Effector memory CD8-positive, alpha-beta T cell (primary cell): ENCODE measurements around the gene APOM.

Source experiments
- ATAC-seq: fragments of 150-1000 bp; cut with Tn5 transposase; replicated peaks from 2 replicates; pipeline ENCODE4 v1.10.0; 2021; ENCODE audit warnings: mild to moderate bottlenecking, moderate library complexity
- DNase-seq, 3 experiments: peaks; one replicate each; pipeline ENCODE4 v3.0.0; 2021
- H3K27ac Mint-ChIP-seq, 2 donors: one replicate each; pipeline ENCODE4 v1.8.0; 2022; ENCODE audit warnings: mild to moderate bottlenecking in 2 of 2, mixed read lengths in 2 of 2, moderate library complexity in 2 of 2
- H3K27me3 Mint-ChIP-seq, 2 donors: one replicate each; pipeline ENCODE4 v1.8.0; 2022; ENCODE audit warnings: mixed read lengths in 2 of 2
- H3K36me3 Mint-ChIP-seq: one replicate; pipeline ENCODE4 v1.8.0; 2022; ENCODE audit warnings: mild to moderate bottlenecking, moderate library complexity, mixed read lengths; ENCODE audit not compliant: insufficient read depth
- H3K4me1 Mint-ChIP-seq, 2 donors: one replicate each; pipeline ENCODE4 v1.8.0; 2022; ENCODE audit warnings: low read depth in 2 of 2, mixed read lengths in 2 of 2
- H3K4me3 Mint-ChIP-seq, 2 donors: one replicate each; pipeline ENCODE4 v1.8.0; 2022; ENCODE audit warnings: mild to moderate bottlenecking in 2 of 2, mixed read lengths in 2 of 2, moderate library complexity in 2 of 2
- H3K9me3 Mint-ChIP-seq, 2 donors: one replicate each; pipeline ENCODE4 v1.8.0; 2022; ENCODE audit warnings: mixed read lengths in 2 of 2

The APOM gene

DNA sequence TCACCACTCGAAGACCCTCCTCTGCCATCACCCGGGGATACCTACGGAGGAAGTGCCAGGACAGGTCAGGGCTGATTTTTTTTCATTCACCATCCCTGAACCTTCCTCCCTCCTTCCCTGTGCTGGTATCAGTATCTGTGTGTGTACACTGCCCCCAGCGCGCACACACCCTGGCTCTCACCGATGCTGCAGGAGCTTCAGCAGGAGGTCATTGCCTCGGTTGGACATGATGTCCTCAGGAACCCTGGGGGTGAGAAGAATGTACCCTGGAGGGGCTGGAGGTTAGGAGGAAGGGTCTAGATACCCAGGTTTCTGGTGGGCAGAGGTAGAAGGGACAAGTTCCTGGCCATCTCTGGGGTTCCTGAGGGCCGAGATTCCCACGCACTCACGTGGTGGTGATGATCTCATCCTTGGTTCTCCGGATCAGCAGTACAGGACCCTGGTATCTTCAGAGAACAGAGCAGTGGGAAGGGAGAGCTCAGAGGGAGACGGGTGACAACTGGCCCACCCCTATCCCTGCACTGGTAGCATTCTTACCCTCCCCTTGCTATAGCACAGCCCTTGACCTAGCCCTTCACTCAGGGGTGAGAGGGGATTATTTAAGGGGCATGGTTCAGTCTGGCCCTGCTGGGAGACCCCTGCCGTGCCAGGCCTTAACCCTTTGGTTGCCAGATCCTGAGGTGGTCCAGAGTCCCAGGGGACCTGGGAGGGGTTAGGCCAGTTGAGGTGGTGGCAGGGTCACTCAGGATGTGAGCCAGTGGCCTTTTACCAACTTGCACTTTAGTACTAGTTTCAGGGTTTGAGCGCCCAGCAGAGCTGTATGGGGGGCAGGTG lies 32.4 kb downstream of the APOM start:
- DNase-seq (no peak), ATAC-seq (no peak)
- Mint-ChIP-seq H3K27ac (no peak overlapping the region), H3K4me1 (peaks cover 0 to 2% of the 10 kb centered on the region in 2 donors), H3K9me3 (no peaks in the 10 kb centered on the region), H3K4me3 (no peak overlapping the region), H3K27me3 (no peaks in the 10 kb centered on the region), H3K36me3 (peaks cover 49% of the 10 kb centered on the region)

DNA sequence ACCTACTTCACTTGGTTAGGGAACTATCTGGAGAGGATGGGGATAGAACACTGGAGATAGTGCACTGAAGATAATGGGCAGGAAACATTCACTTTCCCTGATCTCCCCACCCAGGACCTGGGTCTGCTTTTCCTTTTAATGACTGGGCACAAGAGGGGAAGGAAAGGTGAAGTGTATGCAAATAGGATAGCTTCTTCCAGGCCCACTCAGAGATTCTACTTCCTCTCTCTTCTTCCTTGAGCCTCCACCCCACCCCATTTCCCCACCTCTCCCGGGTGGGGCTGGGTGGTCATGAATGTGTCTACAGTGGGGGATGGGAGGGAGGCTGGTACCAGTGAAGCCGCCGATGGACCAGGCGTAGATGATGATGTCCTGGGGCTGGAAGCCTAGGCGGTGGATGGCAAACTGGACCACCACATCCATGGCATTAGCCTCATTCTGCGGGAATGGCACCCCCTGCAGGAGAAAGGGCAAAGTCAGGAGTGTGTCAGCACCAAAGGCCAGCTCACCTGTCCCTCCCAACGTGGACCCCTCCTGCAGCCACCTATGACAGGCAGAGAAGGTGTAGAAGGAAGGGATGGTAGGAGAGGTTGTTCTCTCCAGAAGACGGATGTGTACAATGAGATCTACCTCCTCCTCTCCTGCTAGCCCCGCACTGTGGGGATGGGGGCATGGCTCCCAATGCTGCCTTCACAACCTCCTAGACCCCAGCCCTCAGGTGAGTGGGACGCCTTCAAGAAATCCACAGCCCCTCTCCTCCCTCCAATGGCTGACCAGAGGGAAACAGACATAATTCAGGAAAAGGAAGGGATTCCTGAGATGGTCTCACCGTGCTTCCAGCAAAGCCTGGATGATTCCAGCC lies 33.8 kb downstream of the APOM start:
- Mint-ChIP-seq H3K4me1 (peaks cover 0 to 2% of the 10 kb centered on the region in 2 donors), H3K27ac (peak overlapping the region in 1 of 2 donors; percentile 85), H3K27me3 (no peaks in the 10 kb centered on the region), H3K4me3 (no peak overlapping the region), H3K9me3 (no peaks in the 10 kb centered on the region), H3K36me3 (peaks cover 58% of the 10 kb centered on the region)
- no peak for ATAC-seq
- no peak for DNase-seq

DNA sequence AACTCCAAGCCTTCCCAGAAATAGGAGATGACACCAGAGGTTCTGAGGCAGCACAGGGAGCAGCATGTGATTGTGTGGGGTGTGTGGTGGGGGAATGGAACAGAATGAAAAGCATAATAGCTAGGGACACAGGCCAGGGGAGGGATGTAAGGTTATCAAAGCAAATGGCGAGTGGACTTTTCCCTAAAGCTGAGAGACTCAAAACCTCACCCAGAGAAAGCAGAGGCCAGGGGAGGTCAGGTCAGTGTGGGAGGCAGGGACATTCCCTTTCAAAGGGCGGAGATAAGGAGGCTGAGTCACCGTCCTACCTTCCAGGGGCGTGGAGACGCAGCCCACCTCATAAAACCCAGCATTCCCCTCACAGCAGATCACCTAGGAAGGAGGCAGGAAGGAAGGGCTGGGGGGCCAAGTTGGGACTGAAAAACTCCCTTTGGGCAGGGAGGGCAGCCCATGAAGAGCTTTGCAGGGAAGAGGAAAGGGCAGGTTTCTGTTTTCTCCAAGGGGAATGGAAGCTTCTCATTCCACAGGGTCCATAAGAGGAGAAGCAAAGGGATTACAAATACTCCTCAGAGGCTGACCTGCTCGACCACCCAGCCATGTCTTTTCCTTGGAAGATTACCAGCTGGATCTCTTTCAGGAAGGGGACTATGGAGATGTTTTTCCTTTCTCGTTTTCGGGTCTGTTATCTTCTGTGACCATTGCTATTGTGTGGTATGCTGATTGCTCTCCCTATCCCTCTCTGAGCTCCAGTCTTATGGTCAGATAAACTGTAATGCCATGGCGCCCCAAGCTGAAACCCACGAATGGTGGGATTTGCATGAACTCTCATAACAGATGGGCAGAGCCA lies 34.8 kb downstream of the APOM start:
- peak overlapping the region in 1 of 2 donors; percentile 85 for H3K27ac Mint-ChIP-seq
- peaks cover 58% of the 10 kb centered on the region for H3K36me3 Mint-ChIP-seq
- H3K4me1 Mint-ChIP-seq, result peaks cover 0 to 2% of the 10 kb centered on the region in 2 donors
- H3K9me3 Mint-ChIP-seq, result no peaks in the 10 kb centered on the region
- DNase-seq (no peak), ATAC-seq (no peak)
- H3K27me3 Mint-ChIP-seq, result no peaks in the 10 kb centered on the region
- H3K4me3 Mint-ChIP-seq, result no peak overlapping the region

DNA sequence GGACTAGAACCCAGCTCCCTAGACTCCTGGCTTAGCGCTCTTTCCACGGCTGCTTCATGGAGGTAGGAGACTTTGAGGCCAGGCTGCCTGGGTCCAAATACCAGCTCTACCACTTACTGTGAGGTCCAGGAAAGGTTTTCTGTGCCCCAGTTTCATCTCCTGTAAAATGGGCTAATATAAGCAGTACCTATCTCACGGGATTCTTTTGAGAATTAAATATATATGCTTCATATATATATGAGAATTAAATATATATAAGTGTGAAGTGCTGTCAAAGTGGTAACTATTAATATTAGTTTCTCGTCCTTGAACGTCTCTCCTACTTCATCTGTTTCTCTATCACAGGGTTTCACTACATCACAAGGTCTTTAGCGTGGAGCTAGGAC lies 35.4 kb downstream of the APOM start:
- no peaks in the 10 kb centered on the region for H3K27me3 Mint-ChIP-seq

DNA sequence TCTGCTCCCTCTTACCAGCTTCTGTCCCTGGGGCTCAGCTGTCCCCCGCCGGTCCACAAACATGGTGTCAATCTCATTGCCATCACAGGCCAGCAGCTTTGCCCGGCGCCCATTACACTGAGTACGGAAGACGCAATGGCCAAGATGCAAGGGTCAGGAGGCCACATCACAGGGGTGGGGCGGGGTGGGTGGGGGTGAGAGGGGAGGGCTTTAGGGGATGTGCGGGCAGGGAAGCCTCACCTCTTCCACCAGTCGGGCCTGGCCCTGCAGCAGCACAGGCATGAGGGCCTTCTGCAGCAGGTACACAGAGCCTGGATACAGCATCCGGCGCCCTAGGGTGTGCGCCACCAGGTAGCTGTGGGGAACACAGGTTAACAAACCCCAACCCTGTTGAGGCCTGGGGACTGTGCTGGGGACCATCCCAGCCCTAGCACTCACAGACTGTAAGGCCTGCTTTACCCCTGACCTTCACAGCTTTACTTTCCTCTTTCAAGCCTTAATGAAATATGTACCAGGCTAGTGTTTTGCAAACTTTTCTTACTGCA lies 35.9 kb downstream of the APOM start:
- DNase-seq (no peak), ATAC-seq (no peak)
- Mint-ChIP-seq H3K4me1 (peaks cover 0 to 2% of the 10 kb centered on the region in 2 donors), H3K27ac (no peak overlapping the region), H3K27me3 (no peaks in the 10 kb centered on the region), H3K4me3 (no peak overlapping the region), H3K36me3 (peaks cover 68% of the 10 kb centered on the region), H3K9me3 (no peaks in the 10 kb centered on the region)

More for the DNA sequence above, 35.4 kb downstream of the APOM start:
- DNase-seq, result no peak
- peaks cover 0 to 2% of the 10 kb centered on the region in 2 donors for H3K4me1 Mint-ChIP-seq
- ATAC-seq, result no peak
- H3K4me3 Mint-ChIP-seq, result no peak overlapping the region
- H3K27ac Mint-ChIP-seq, result peak overlapping the region in 1 of 2 donors; percentile 85
- no peaks in the 10 kb centered on the region for H3K9me3 Mint-ChIP-seq
- H3K36me3 Mint-ChIP-seq, result peaks cover 63% of the 10 kb centered on the region

DNA sequence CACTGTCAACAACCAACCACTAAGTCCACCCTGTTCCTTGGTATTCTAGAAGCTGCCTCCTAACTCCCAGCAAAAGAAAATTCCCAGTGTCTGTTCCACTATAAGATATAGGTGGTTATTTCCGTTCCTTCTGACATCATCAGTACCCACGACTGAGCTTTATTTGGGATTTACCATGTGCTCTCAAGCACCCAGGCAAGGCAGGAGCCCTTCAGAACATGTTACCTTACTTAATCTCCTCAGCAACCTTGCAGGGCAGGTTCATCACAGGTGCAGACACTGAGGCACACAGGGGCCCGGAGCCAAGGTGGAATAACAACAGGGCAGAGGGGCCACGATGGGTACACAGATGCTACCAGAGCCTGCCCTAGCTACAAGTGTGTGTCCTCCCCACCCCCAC lies 36.7 kb downstream of the APOM start:
- Mint-ChIP-seq H3K27me3 (no peaks in the 10 kb centered on the region), H3K4me3 (no peak overlapping the region), H3K36me3 (peaks cover 62% of the 10 kb centered on the region), H3K9me3 (no peaks in the 10 kb centered on the region), H3K4me1 (peaks cover 2% of the 10 kb centered on the region in 2 donors), H3K27ac (no peak overlapping the region)
- DNase-seq (no peak), ATAC-seq (no peak)

DNA sequence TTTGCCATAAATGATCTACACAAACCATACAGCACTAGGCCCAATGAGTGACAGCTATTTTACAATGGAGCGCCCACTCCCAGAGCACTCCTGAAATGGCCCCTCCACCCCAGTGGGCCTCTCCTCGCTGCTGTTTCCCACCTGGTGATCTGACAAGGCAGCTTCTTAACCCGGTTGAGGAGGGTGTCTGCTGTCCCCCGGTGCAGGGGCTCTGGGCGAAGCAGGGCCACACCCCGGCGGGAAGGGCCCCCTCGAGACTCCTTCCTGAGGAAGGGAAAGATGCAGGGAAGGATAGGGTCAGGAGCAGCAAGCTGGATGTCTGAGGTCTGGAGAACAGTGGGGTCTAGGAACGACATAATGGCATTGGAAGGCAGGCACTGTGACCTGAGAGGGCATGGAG lies 37.2 kb downstream of the APOM start:
- Mint-ChIP-seq H3K36me3 (peaks cover 62% of the 10 kb centered on the region), H3K4me1 (peaks cover 7% of the 10 kb centered on the region in 2 donors), H3K27me3 (no peaks in the 10 kb centered on the region), H3K27ac (peak overlapping the region; percentile 80 to 88), H3K4me3 (no peak overlapping the region), H3K9me3 (no peaks in the 10 kb centered on the region)
- DNase-seq, result no peak
- no peak for ATAC-seq

DNA sequence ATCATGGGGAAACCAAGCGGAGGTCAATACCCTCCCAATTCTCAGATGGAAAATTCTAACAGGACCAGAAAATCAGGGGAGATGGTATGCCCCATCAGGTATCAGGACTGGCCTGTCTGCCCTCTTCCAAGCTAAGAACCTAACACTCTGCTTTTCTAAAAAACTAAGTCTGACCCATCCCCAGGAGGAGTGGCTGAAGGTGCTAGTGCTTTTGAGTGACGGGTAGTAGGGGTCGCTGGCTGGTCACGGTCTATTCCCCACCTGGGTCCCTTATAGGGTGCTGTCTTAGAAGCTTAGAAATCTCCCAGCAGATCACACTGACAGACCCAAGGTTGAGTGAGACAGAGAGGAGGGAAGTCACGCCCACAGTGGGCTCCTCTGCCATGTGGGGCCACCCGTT lies 37.8 kb downstream of the APOM start:
- ATAC-seq (no peak), DNase-seq (no peak)
- Mint-ChIP-seq H3K36me3 (peaks cover 66% of the 10 kb centered on the region), H3K4me1 (peaks cover 7% of the 10 kb centered on the region in 2 donors), H3K27me3 (no peaks in the 10 kb centered on the region), H3K4me3 (no peak overlapping the region), H3K9me3 (no peaks in the 10 kb centered on the region), H3K27ac (peak overlapping the region; percentile 80 to 88)

DNA sequence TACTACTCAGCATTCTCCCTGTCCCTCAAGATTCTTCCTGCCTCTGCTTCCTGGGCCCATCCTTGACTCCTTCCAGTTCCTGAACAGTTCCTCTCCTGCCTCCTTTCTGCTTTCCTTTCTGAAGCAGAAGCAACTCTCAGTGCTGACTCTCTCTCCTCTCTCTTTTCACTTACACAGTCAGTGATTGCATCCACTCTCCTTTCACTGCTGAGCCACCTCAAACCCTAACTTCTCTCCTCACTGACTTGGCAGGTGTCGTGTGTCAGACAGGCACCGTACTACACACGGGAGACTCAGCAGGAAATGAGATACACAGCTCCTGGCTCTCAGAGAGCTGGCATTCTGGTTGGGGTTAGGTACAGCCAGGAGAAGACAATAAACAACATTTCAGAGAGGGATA lies 41.9 kb downstream of the APOM start:
- Mint-ChIP-seq H3K36me3 (peaks cover 70% of the 10 kb centered on the region), H3K9me3 (no peaks in the 10 kb centered on the region), H3K27me3 (no peaks in the 10 kb centered on the region), H3K4me1 (peaks cover 20 to 25% of the 10 kb centered on the region in 2 donors), H3K27ac (peak overlapping the region; percentile 18 to 59), H3K4me3 (no peak overlapping the region)
- DNase-seq, result no peak
- ATAC-seq, result no peak

DNA sequence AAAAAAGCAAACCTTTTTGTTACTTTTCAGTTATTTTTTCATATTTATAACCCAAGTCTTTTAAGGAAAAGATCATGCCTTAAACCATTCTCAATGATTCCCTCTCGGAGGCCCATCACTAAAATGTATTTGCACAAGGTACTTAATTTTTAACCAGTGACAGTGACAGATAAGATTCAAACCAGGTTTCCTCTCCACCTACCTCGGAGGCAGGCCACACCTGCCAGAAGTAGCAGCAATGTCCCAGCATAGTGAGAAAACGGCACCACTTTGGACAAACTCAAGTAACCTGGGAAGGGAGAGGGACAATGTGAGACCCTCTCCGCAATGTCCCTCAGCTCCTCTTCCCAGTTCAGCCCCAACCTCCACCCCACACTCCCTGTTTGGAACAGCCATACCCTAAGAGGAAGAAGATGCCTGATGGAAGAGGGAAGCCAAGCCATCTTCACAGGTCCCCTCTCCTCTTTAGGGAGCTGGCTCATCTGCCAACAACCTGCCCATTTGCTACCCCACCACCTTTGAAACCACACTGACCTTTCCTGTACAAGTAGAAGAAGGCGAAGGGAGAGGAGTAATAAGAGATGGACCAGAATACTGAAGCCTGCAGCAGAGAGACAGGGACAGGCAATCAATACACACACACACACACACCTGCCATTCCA lies 45.2 kb downstream of the APOM start:
- H3K27ac Mint-ChIP-seq, result peak overlapping the region; percentile 47 to 67

DNA sequence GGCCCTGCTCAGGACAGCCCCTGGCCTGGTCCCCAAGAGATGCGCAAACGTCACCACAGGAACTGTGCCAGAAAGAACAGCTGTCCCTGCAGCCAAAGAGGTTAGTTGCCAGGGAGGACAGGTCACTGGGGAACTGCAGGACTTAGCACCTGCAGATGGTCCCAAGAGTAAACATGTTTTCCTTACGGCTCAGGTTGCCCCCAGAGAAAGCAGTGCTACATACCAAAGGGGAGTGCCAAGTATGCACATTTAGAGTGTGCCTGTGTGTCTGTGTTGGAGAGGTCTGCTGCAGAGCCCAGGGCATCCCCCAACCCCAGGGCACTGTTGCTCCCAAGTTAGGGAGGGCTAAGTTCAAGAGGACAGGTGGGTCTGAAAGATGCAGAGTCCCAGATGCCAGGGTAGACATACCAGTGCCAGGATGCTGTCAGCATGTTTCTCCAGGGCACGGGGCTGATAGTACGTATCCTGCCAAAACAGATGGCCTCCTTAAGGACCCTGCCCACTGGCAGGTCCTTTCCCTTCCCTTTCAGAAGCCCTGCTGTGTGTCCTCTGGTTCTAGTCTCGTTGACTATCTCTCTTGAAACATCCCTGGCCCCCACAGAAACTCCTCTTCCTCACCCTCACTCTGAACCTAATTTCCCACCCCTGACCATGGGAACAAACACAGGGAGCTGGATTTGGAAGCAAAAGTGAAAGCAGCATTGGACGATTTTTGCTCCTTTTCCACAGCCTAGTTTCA lies 46.1 kb downstream of the APOM start:
- Mint-ChIP-seq H3K27ac (peak overlapping the region; percentile 94 to 97), H3K4me3 (peak overlapping the region; percentile 95 to 99), H3K27me3 (no peaks in the 10 kb centered on the region), H3K36me3 (peaks cover 33% of the 10 kb centered on the region), H3K4me1 (peaks cover 23 to 30% of the 10 kb centered on the region in 2 donors), H3K9me3 (no peaks in the 10 kb centered on the region)
- ATAC-seq, result no peak
- no peak for DNase-seq

More for the DNA sequence above, 45.2 kb downstream of the APOM start:
- no peaks in the 10 kb centered on the region for H3K27me3 Mint-ChIP-seq
- DNase-seq (no peak), ATAC-seq (no peak)
- peak overlapping the region; percentile 95 to 99 for H3K4me3 Mint-ChIP-seq
- peaks cover 23 to 30% of the 10 kb centered on the region in 2 donors for H3K4me1 Mint-ChIP-seq
- H3K9me3 Mint-ChIP-seq, result no peaks in the 10 kb centered on the region
- H3K36me3 Mint-ChIP-seq, result peaks cover 43% of the 10 kb centered on the region

DNA sequence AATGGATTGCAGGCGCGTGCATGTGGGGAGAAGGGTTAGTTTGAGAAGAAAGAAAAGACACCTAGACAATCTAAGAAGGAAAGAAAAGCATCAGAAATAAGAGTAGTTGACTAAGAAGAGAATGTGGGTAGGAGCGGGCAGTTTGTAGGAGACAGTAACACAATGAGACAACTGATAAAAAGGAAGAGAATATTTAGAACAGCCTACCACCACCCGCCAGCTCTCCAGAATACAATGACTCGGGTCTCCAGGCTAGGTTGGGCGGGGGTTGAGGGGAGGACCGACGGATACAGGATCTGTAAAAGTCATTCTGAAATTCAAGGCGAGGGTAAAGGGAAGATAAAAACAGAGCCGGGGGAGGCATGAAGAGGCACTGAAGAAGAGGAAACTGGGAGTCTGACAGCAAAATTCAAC lies 46.7 kb downstream of the APOM start:
- no peaks in the 10 kb centered on the region for H3K27me3 Mint-ChIP-seq
- peak overlapping the region; percentile 95 to 99 for H3K4me3 Mint-ChIP-seq
- DNase-seq (no peak), ATAC-seq (no peak)
- peaks cover 23 to 28% of the 10 kb centered on the region in 2 donors for H3K4me1 Mint-ChIP-seq
- H3K9me3 Mint-ChIP-seq, result no peaks in the 10 kb centered on the region
- H3K36me3 Mint-ChIP-seq, result peaks cover 33% of the 10 kb centered on the region
- peak overlapping the region; percentile 94 to 97 for H3K27ac Mint-ChIP-seq
